ENCODE measurements around the gene PXDN. TPM values are rescaled to one million over a fixed set of nuclear protein-coding genes. Genes with fewer than 3 reads are reported as not detected.

The PXDN gene
- total RNA-seq, 2 donors from 2014 or later = 34.8 to 46.0 TPM

GRCh38 chr2:1649103-1650084 lies 94.9 kb downstream of the PXDN start:
- intact Hi-C loops (cut with DNase I) = loop anchor here in 1 of 2 donors (5.0 kb wide), 1 partner anchor 93 kb away; the partner anchor contains the start of gene PXDN
- DNase-seq = no peak
- no peak for ATAC-seq

- ATAC-seq (no peak), DNase-seq (no peak)
- intact Hi-C loops (cut with DNase I) = no loop called here
Observed at GRCh38 chr2:1648241-1649102, 95.8 kb downstream of the PXDN start.

GRCh38 chr2:1647417-1648240 lies 96.7 kb downstream of the PXDN start:
- intact Hi-C loops (cut with DNase I) = no loop called here
- DNase-seq = no peak
- ATAC-seq = no peak

GRCh38 chr2:1645761-1646476 lies 98.4 kb downstream of the PXDN start:
- intact Hi-C loops (cut with DNase I) = no loop called here
- ATAC-seq = no peak
- no peak for DNase-seq

- ATAC-seq (no peak), DNase-seq (no peak)
- intact Hi-C loops (cut with DNase I) = no loop called here
Observed at GRCh38 chr2:1644427-1644826, 99.9 kb downstream of the PXDN start.

GRCh38 chr2:1642993-1643619 lies 101.2 kb downstream of the PXDN start:
- no peak for ATAC-seq
- DNase-seq = no peak
- intact Hi-C loops (cut with DNase I) = no loop called here

GRCh38 chr2:1642066-1642861 lies 102.1 kb downstream of the PXDN start:
- intact Hi-C loops (cut with DNase I) = no loop called here
- ATAC-seq = peak; percentile 65 to 75
- DNase-seq = no peak

- peak; percentile 35 to 55 for ATAC-seq
- intact Hi-C loops (cut with DNase I) = no loop called here
- no peak for DNase-seq
Observed at GRCh38 chr2:1641523-1641922, 102.8 kb downstream of the PXDN start.

- ATAC-seq (no peak), DNase-seq (no peak)
- intact Hi-C loops (cut with DNase I) = no loop called here
Observed at GRCh38 chr2:1640301-1641135, 103.8 kb downstream of the PXDN start.

- intact Hi-C loops (cut with DNase I) = no loop called here
- DNase-seq = no peak
- no peak for ATAC-seq
Observed at GRCh38 chr2:1639086-1639858, 105.0 kb downstream of the PXDN start.

GRCh38 chr2:1638281-1638860 lies 105.9 kb downstream of the PXDN start:
- no peak for ATAC-seq
- DNase-seq = no peak
- intact Hi-C loops (cut with DNase I) = no loop called here

GRCh38 chr2:1636791-1637415 lies 107.4 kb downstream of the PXDN start:
- intact Hi-C loops (cut with DNase I) = no loop called here
- no peak for ATAC-seq
- DNase-seq = no peak

- ATAC-seq (no peak), DNase-seq (no peak)
- intact Hi-C loops (cut with DNase I) = no loop called here
Observed at GRCh38 chr2:1635823-1636222, 108.5 kb downstream of the PXDN start.

- DNase-seq (no peak), ATAC-seq (no peak)
- intact Hi-C loops (cut with DNase I) = no loop called here
Observed at GRCh38 chr2:1634681-1635341, 109.5 kb downstream of the PXDN start.
